ENCODE results near the gene CNTN2. TPM values are rescaled to one million over a fixed set of nuclear protein-coding genes. Genes with fewer than 3 reads are reported as not detected.

The CNTN2 gene
- total RNA-seq, 1 donor from 2014 or later: 7.4 TPM

- intact Hi-C loops (cut with DNase I): no loop called here
- TF ChIP-seq POLR2A (IDR thresholded peaks at IDR 0.05) (no peak), POLR2AphosphoS5 (IDR thresholded peaks at IDR 0.05; ENCODE audit: insufficient read depth in 1 of 2, low read depth in 1 of 2) (no peak), CTCF (IDR thresholded peaks at IDR 0.05) (no peak)
- no peaks in the 10 kb centered on the region for H3K4me1 ChIP-seq
- peaks cover 0 to 23% of the 10 kb centered on the region in 2 donors for H3K36me3 ChIP-seq
- no peak within 1 kb of the TSS for H3K27ac ChIP-seq
- no peak within 1 kb of the TSS for H3K4me3 ChIP-seq
- no peaks in the 10 kb centered on the region for H3K27me3 ChIP-seq
- H3K9me3 ChIP-seq: no peaks in the 10 kb centered on the region
- DNase-seq (ENCODE audit: extremely low spot score in 2 of 2): no peak
Measured at GRCh38 chr1:205084360-205084759, 41.3 kb downstream of the CNTN2 start, which contains the start of gene TMEM81. TSS of gene TMEM81 (minus strand) at chr1:205084460. CDS start at chr1:205084320, 140 bp downstream.

GRCh38 chr1:205088341-205088740 is 45.3 kb downstream of the CNTN2 start:
- DNase-seq (ENCODE audit: extremely low spot score in 2 of 2): no peak
- Histone ChIP-seq H3K27me3 (no peaks in the 10 kb centered on the region), H3K4me3 (no peak overlapping the region), H3K36me3 (peaks cover 0 to 40% of the 10 kb centered on the region in 2 donors), H3K4me1 (no peaks in the 10 kb centered on the region), H3K27ac (no peak overlapping the region), H3K9me3 (no peaks in the 10 kb centered on the region)
- no peak for TF ChIP-seq POLR2A (IDR thresholded peaks at IDR 0.05)
- no peak for TF ChIP-seq CTCF (IDR thresholded peaks at IDR 0.05)
- TF ChIP-seq POLR2AphosphoS5 (IDR thresholded peaks at IDR 0.05; ENCODE audit: insufficient read depth in 1 of 2, low read depth in 1 of 2): no peak
- intact Hi-C loops (cut with DNase I): no loop called here

GRCh38 chr1:205091043-205091740 is 48.2 kb downstream of the CNTN2 start:
- H3K4me3 ChIP-seq: no peak overlapping the region
- intact Hi-C loops (cut with DNase I): no loop called here
- no peaks in the 10 kb centered on the region for H3K27me3 ChIP-seq
- no peak for TF ChIP-seq POLR2A (IDR thresholded peaks at IDR 0.05)
- no peak for TF ChIP-seq CTCF (IDR thresholded peaks at IDR 0.05)
- TF ChIP-seq POLR2AphosphoS5 (IDR thresholded peaks at IDR 0.05; ENCODE audit: insufficient read depth in 1 of 2, low read depth in 1 of 2): no peak
- H3K27ac ChIP-seq: no peak overlapping the region
- no peaks in the 10 kb centered on the region for H3K4me1 ChIP-seq
- H3K36me3 ChIP-seq: peaks cover 0 to 62% of the 10 kb centered on the region in 2 donors
- no peak for DNase-seq (ENCODE audit: extremely low spot score in 2 of 2)
- H3K9me3 ChIP-seq: no peaks in the 10 kb centered on the region

- intact Hi-C loops (cut with DNase I): no loop called here
- Histone ChIP-seq H3K4me1 (no peaks in the 10 kb centered on the region), H3K36me3 (peaks cover 8 to 83% of the 10 kb centered on the region in 2 donors), H3K27ac (no peak overlapping the region), H3K27me3 (no peaks in the 10 kb centered on the region), H3K9me3 (no peaks in the 10 kb centered on the region), H3K4me3 (no peak overlapping the region)
- TF ChIP-seq POLR2A (IDR thresholded peaks at IDR 0.05) (no peak), POLR2AphosphoS5 (IDR thresholded peaks at IDR 0.05; ENCODE audit: insufficient read depth in 1 of 2, low read depth in 1 of 2) (no peak), CTCF (IDR thresholded peaks at IDR 0.05) (no peak)
- DNase-seq (ENCODE audit: extremely low spot score in 2 of 2): no peak
Measured at GRCh38 chr1:205095422-205095821, 52.4 kb downstream of the CNTN2 start.

- Histone ChIP-seq H3K4me1 (no peaks in the 10 kb centered on the region), H3K4me3 (no peak overlapping the region), H3K9me3 (no peaks in the 10 kb centered on the region), H3K36me3 (peaks cover 8 to 89% of the 10 kb centered on the region in 2 donors), H3K27me3 (no peaks in the 10 kb centered on the region), H3K27ac (no peak overlapping the region)
- intact Hi-C loops (cut with DNase I): no loop called here
- no peak for TF ChIP-seq POLR2AphosphoS5 (IDR thresholded peaks at IDR 0.05; ENCODE audit: insufficient read depth in 1 of 2, low read depth in 1 of 2)
- no peak for TF ChIP-seq POLR2A (IDR thresholded peaks at IDR 0.05)
- TF ChIP-seq CTCF (IDR thresholded peaks at IDR 0.05): no peak
- DNase-seq (ENCODE audit: extremely low spot score in 2 of 2): no peak
Measured at GRCh38 chr1:205098242-205098641, 55.2 kb downstream of the CNTN2 start.
